ENCODE results near the gene PWWP2A.

PWWP2A gene

GRCh38 chr5:160081495-160081894 is 37.8 kb downstream of the PWWP2A start:
- Histone ChIP-seq H3K27ac (replicated peaks) (no peak overlapping the region), H3K4me3 (replicated peaks; ENCODE audit: insufficient read depth, low read length) (no peak overlapping the region), H3K27me3 (ENCODE audit: insufficient read depth, poor library complexity, severe bottlenecking) (no peaks in the 10 kb centered on the region)
- TF ChIP-seq GABPA (IDR thresholded peaks at IDR 0.05; ENCODE audit: low read depth) = no peak
- TF ChIP-seq SPI1 (IDR thresholded peaks at IDR 0.05; ENCODE audit: borderline replicate concordance, low read depth) = no peak
- TF ChIP-seq POLR2AphosphoS5 (IDR thresholded peaks at IDR 0.05; ENCODE audit: low read depth) = no peak
- no peak for DNase-seq (ENCODE audit: low read depth in 1 of 2, low spot score in 1 of 2)

GRCh38 chr5:160079753-160080152 is 39.5 kb downstream of the PWWP2A start:
- TF ChIP-seq GABPA (IDR thresholded peaks at IDR 0.05; ENCODE audit: low read depth) (no peak), POLR2AphosphoS5 (IDR thresholded peaks at IDR 0.05; ENCODE audit: low read depth) (no peak), CTCF (IDR thresholded peaks at IDR 0.05; ENCODE audit: insufficient read depth, low read length) (no peak), REST (IDR thresholded peaks at IDR 0.05; ENCODE audit: insufficient replicate concordance, low read depth) (no peak), SPI1 (IDR thresholded peaks at IDR 0.05; ENCODE audit: borderline replicate concordance, low read depth) (no peak)
- no peak overlapping the region for H3K4me3 ChIP-seq (replicated peaks; ENCODE audit: insufficient read depth, low read length)
- no peak overlapping the region for H3K27ac ChIP-seq (replicated peaks)
- H3K27me3 ChIP-seq (ENCODE audit: insufficient read depth, poor library complexity, severe bottlenecking) = no peaks in the 10 kb centered on the region
- DNase-seq (ENCODE audit: low read depth in 1 of 2, low spot score in 1 of 2) = no peak

- TF ChIP-seq GABPA (IDR thresholded peaks at IDR 0.05; ENCODE audit: low read depth) (no peak), SPI1 (IDR thresholded peaks at IDR 0.05; ENCODE audit: borderline replicate concordance, low read depth) (no peak)
- DNase-seq (ENCODE audit: low read depth in 1 of 2, low spot score in 1 of 2) = no peak
These were observed 42.3 kb downstream of the PWWP2A start for GRCh38 chr5:160076997-160077396.

GRCh38 chr5:160075073-160075472 is 44.2 kb downstream of the PWWP2A start:
- Histone ChIP-seq H3K27me3 (ENCODE audit: insufficient read depth, poor library complexity, severe bottlenecking) (no peaks in the 10 kb centered on the region), H3K27ac (replicated peaks) (no peak overlapping the region), H3K4me3 (replicated peaks; ENCODE audit: insufficient read depth, low read length) (no peak overlapping the region)
- no peak for DNase-seq (ENCODE audit: low read depth in 1 of 2, low spot score in 1 of 2)
- TF ChIP-seq POLR2AphosphoS5 (IDR thresholded peaks at IDR 0.05; ENCODE audit: low read depth) (no peak), REST (IDR thresholded peaks at IDR 0.05; ENCODE audit: insufficient replicate concordance, low read depth) (no peak), GABPA (IDR thresholded peaks at IDR 0.05; ENCODE audit: low read depth) (no peak), SPI1 (IDR thresholded peaks at IDR 0.05; ENCODE audit: borderline replicate concordance, low read depth) (no peak), CTCF (IDR thresholded peaks at IDR 0.05; ENCODE audit: insufficient read depth, low read length) (no peak)

More at GRCh38 chr5:160076997-160077396, 42.3 kb downstream of the PWWP2A start:
- Histone ChIP-seq H3K4me3 (replicated peaks; ENCODE audit: insufficient read depth, low read length) (no peak overlapping the region), H3K27ac (replicated peaks) (no peak overlapping the region), H3K27me3 (ENCODE audit: insufficient read depth, poor library complexity, severe bottlenecking) (no peaks in the 10 kb centered on the region)

GRCh38 chr5:160071916-160072315 is 47.3 kb downstream of the PWWP2A start:
- no peak for TF ChIP-seq CTCF (IDR thresholded peaks at IDR 0.05; ENCODE audit: insufficient read depth, low read length)
- no peak for TF ChIP-seq POLR2AphosphoS5 (IDR thresholded peaks at IDR 0.05; ENCODE audit: low read depth)
- TF ChIP-seq GABPA (IDR thresholded peaks at IDR 0.05; ENCODE audit: low read depth) = no peak
- no peak for TF ChIP-seq REST (IDR thresholded peaks at IDR 0.05; ENCODE audit: insufficient replicate concordance, low read depth)
- TF ChIP-seq SPI1 (IDR thresholded peaks at IDR 0.05; ENCODE audit: borderline replicate concordance, low read depth) = 0 out of 2 replicates have a peak, but pooled peaks have one; percentile 2
- Histone ChIP-seq H3K27ac (replicated peaks) (no peak overlapping the region), H3K27me3 (ENCODE audit: insufficient read depth, poor library complexity, severe bottlenecking) (no peaks in the 10 kb centered on the region), H3K4me3 (replicated peaks; ENCODE audit: insufficient read depth, low read length) (no peak overlapping the region)
- no peak for DNase-seq (ENCODE audit: low read depth in 1 of 2, low spot score in 1 of 2)
